SK-N-SH treated with all-trans-retinoic acid at 6 μM for 48 hours (cell line): ENCODE data around the gene SYCP2L.

Experiments
- BACH2 ChIP-seq: fragments of 250-450 bp; sonication (Bioruptor Pico); IDR thresholded peaks from 2 replicates; pipeline ENCODE4 v1.9.0; 2021; ENCODE audit warnings: mild to moderate bottlenecking, borderline replicate concordance
- GLIS3 ChIP-seq: fragments of 250-450 bp; sonication (Bioruptor Pico); IDR thresholded peaks from 2 replicates; pipeline ENCODE4 v1.5.0; 2020; ENCODE audit warnings: mild to moderate bottlenecking, moderate library complexity
- PATZ1 ChIP-seq: fragments of 250-450 bp; sonication (Bioruptor Pico); IDR thresholded peaks from 2 replicates; pipeline ENCODE4 v1.8.0; 2020; ENCODE audit warnings: mild to moderate bottlenecking, moderate library complexity, borderline replicate concordance
- POU6F1 ChIP-seq: fragments of 250-450 bp; sonication (Bioruptor Pico); IDR thresholded peaks from 2 replicates; pipeline ENCODE4 v1.8.0; 2021; ENCODE audit warnings: low read depth, mild to moderate bottlenecking, moderate library complexity, borderline replicate concordance
- RARB ChIP-seq: fragments of 250-450 bp; sonication (Bioruptor Pico); IDR thresholded peaks from 2 replicates; pipeline ENCODE4 v1.8.0; 2021; ENCODE audit warnings: mild to moderate bottlenecking, moderate library complexity
- SNAI2 ChIP-seq: fragments of 250-450 bp; sonication (Bioruptor Pico); IDR thresholded peaks from 2 replicates; pipeline ENCODE4 v1.5.0; 2020; ENCODE audit warnings: mild to moderate bottlenecking, moderate library complexity
- TCF4 ChIP-seq: fragments of 250-450 bp; sonication (Bioruptor Pico); IDR thresholded peaks from 2 replicates; pipeline ENCODE4 v1.8.0; 2021; ENCODE audit warnings: mild to moderate bottlenecking, moderate library complexity, borderline replicate concordance
- TSHZ2 ChIP-seq: fragments of 250-450 bp; sonication (Bioruptor Pico); IDR thresholded peaks from 2 replicates; pipeline ENCODE4 v1.5.0; 2020; ENCODE audit warnings: mild to moderate bottlenecking, moderate library complexity
- ZC3H10 ChIP-seq: fragments of 250-450 bp; sonication (Bioruptor Pico); IDR thresholded peaks from 2 replicates; pipeline ENCODE4 v1.5.1; 2021; ENCODE audit warnings: mild to moderate bottlenecking, moderate library complexity
- ZFP3 ChIP-seq: fragments of 250-450 bp; sonication (Bioruptor Pico); IDR thresholded peaks from 2 replicates; pipeline ENCODE4 v1.5.0; 2020; ENCODE audit warnings: mild to moderate bottlenecking, moderate library complexity
- ZFP30 ChIP-seq: fragments of 450-650 bp; formaldehyde crosslinking; IDR thresholded peaks from 2 replicates; pipeline ENCODE4 v1.5.0; 2022; ENCODE audit warnings: mild to moderate bottlenecking, moderate library complexity

- TF ChIP-seq ZFP3 (CRISPR knock-in tag): no peak
- no peak for TF ChIP-seq PATZ1 (CRISPR knock-in tag)
- no peak for TF ChIP-seq BACH2 (CRISPR knock-in tag)
- TF ChIP-seq ZC3H10 (CRISPR knock-in tag): no peak
- TF ChIP-seq POU6F1 (CRISPR knock-in tag): no peak
- TF ChIP-seq GLIS3: no peak
- TF ChIP-seq RARB (CRISPR knock-in tag): no peak
- TF ChIP-seq ZFP30 (CRISPR knock-in tag): no peak
- no peak for TF ChIP-seq TCF4 (CRISPR knock-in tag)
- no peak for TF ChIP-seq TSHZ2
- TF ChIP-seq SNAI2 (CRISPR knock-in tag): no peak
Measured at GRCh38 chr6:10877012-10877411, 9.8 kb upstream of the SYCP2L start.
